ENCODE data around the gene ENPP7. TPM values are rescaled to one million over a fixed set of nuclear protein-coding genes. Genes with fewer than 3 reads are reported as not detected.

ENPP7 gene
- total RNA-seq, 1 donor from 2014 or later = not detected

DNA sequence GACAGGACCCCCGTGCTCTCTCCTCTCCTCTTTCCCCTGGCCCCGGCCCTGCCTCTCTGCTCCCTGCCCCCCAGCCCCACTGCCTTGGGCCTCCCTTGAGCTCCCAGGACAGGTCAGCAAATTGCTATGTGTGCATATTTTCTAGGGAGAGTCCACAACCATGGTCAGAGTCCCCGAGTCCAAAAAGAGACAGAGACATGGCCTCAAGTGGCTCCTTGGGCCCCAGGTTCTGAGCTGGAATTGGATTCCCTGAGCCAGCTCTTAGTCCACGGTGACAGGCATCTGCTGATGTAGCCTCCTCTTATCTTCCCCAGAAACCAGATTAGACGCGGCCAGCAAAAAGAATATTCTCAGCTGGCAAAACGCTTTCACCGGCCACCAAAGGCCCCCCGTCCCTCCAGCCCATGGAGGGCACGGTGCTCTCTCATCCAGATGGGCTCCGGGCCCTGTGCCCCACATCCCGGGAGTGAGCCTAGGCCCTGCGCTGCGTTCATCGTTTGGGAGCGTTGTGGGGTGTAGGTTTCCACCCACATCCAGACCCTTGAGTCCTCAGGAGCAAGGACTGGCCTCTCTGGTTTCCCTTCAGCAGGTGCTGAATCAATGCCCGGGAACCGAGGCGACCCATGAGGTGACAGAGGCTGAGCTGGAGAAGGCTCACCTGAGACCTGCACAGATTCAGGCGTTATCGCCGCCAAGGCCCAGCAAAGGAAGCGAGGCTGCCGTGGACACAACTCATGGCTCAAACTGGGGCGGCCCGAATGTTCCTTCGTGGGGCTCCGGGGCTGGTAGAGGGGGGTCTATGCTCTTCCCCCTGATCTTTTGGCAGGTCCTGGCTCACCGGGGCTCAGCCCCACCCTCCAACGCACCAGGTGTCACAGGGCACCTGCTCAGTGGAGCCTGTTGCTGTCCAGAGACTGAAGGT is 16.3 kb upstream of the ENPP7 start:
- Mint-ChIP-seq H3K27me3 (ENCODE audit: low read depth) (peaks cover 30% of the 10 kb centered on the region), H3K4me1 (peaks cover 3% of the 10 kb centered on the region), H3K36me3 (no peaks in the 10 kb centered on the region), H3K9me3 (no peaks in the 10 kb centered on the region), H3K4me3 (no peak overlapping the region), H3K27ac (no peak overlapping the region)
- TF ChIP-seq, protein P1, sequence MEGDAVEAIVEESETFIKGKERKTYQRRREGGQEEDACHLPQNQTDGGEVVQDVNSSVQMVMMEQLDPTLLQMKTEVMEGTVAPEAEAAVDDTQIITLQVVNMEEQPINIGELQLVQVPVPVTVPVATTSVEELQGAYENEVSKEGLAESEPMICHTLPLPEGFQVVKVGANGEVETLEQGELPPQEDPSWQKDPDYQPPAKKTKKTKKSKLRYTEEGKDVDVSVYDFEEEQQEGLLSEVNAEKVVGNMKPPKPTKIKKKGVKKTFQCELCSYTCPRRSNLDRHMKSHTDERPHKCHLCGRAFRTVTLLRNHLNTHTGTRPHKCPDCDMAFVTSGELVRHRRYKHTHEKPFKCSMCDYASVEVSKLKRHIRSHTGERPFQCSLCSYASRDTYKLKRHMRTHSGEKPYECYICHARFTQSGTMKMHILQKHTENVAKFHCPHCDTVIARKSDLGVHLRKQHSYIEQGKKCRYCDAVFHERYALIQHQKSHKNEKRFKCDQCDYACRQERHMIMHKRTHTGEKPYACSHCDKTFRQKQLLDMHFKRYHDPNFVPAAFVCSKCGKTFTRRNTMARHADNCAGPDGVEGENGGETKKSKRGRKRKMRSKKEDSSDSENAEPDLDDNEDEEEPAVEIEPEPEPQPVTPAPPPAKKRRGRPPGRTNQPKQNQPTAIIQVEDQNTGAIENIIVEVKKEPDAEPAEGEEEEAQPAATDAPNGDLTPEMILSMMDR (IDR thresholded peaks at IDR 0.05; ENCODE audit: unreplicated experiment) = no peak
- DNase-seq (ENCODE audit: low spot score in 2 of 2, unreplicated experiment in 2 of 2) = no peak

DNA sequence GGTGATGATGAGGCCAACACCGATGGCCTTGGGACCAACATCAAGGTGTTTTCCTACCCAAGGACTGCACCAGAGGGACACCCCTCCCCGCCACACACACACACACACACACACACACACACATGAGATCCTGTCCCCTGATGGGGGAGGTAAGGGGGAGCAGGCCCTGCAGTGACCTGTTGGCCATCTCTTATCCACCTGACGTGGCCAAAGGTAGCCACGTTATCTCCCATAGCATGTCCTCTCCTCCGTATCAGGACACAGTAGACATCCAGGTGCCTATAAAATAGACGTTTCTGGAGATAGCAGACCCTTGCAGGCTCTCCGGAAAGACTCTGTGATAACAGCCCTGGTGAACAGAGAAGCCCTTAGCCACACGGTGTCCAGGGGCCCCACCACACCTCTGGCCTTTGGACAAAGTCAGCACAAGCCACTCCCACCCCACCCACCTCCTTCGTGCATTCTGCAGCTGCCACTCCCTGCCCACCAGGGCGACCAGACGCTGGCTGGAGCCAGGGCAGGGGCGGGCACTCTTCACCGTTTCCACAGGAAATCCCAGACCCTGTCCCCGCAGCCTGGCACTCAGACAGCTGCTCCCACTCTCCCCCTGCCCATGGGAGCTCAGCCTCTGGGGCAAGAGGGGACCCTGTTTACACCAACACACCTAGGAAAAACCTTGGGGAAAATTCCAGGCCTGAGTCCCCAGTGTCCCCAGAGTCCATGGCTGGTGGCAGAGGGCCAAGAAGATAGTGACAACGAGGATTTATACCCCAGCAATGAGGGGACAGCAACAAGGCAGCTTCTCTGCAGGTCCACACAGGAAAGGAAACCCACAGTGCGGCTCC is 15.4 kb upstream of the ENPP7 start:
- Mint-ChIP-seq H3K27me3 (ENCODE audit: low read depth) (peaks cover 34% of the 10 kb centered on the region), H3K27ac (no peak overlapping the region), H3K4me1 (peaks cover 3% of the 10 kb centered on the region), H3K36me3 (no peaks in the 10 kb centered on the region), H3K4me3 (no peak overlapping the region), H3K9me3 (no peaks in the 10 kb centered on the region)
- no peak for DNase-seq (ENCODE audit: low spot score in 2 of 2, unreplicated experiment in 2 of 2)
- TF ChIP-seq, protein P1 (IDR thresholded peaks at IDR 0.05; ENCODE audit: unreplicated experiment) = no peak

DNA sequence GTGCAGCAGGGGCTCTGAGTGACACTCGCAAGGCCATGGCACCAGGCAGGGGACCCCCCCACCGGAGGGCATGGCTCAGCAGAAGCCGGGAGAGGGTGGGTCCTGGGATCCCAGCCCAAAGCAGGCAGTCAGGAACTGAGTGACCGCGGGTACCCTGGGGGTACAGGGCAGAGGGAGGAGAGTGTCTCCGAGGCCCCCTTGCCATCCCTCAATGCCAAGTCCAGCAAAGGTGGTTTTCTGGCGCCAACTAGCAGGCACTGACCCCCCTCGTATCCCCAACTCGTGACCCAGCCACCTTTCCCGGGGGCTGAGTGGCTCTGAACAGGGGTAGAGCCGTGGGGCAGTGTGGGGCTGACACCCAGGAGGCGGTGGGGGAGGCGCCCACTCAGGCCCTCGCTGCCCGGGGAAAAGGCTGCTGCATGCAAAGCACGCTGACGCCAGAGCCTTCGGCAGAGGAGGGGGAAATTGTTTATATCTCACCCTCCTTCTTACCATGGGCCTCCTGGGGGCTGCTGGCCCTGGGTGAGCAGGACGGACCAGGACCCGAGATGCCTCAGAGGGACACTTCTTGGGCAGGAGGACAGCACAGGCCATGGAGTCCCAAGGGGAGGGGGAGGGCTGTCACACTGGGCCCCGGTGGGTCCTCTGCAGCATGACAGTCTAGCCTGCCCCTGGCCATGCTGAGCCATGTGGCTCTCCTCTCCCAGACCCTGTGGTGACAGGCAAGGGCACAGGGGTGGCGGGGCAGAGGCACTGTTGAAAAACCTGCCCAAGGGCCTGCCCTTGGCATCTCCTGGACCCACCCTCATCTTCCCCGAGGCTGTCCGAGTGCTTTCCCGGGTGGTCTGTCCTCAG is 14.6 kb upstream of the ENPP7 start:
- Mint-ChIP-seq H3K4me3 (no peak overlapping the region), H3K36me3 (no peaks in the 10 kb centered on the region), H3K4me1 (peaks cover 8% of the 10 kb centered on the region), H3K9me3 (no peaks in the 10 kb centered on the region), H3K27ac (no peak overlapping the region), H3K27me3 (ENCODE audit: low read depth) (peaks cover 33% of the 10 kb centered on the region)
- DNase-seq (ENCODE audit: low spot score in 2 of 2, unreplicated experiment in 2 of 2) = no peak
- TF ChIP-seq, protein P1 (IDR thresholded peaks at IDR 0.05; ENCODE audit: unreplicated experiment) = no peak

DNA sequence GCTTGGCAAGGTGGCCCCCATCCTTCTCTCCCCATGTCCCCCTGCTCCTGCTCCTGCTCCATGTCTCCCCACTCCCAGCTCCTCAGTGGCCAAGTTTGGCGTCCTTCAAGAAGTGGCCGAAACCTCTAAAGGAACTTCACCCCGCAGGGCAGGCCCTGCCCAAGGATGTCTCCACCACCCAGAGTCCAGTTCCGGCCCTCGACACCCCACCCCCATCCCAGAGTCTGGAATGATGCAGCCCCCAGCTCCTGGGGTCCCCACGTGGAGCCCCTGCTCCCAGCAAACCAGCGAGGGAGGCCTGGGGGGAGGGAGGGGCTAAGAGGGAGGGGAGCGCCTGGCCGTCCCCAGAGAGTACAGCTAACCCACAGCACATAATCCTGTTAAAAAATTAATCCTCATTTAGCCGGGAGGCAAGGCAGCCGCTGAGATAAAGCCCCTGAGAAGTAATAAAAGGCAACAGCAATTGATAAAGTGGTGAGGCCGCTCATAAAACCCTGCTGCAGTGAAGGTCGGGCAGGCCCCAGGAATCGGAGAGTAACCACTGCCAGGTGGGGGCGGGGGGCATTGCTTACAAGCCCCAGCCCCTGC is 9.9 kb upstream of the ENPP7 start:
- peaks cover 6% of the 10 kb centered on the region for H3K4me1 Mint-ChIP-seq
- H3K9me3 Mint-ChIP-seq = no peaks in the 10 kb centered on the region
- TF ChIP-seq, protein P1 (IDR thresholded peaks at IDR 0.05; ENCODE audit: unreplicated experiment) = no peak
- H3K36me3 Mint-ChIP-seq = no peaks in the 10 kb centered on the region
- peaks cover 16% of the 10 kb centered on the region for H3K27me3 Mint-ChIP-seq (ENCODE audit: low read depth)
- no peak for DNase-seq (ENCODE audit: low spot score in 2 of 2, unreplicated experiment in 2 of 2)
- no peak overlapping the region for H3K27ac Mint-ChIP-seq
- no peak overlapping the region for H3K4me3 Mint-ChIP-seq
